ENCODE measurements around the gene HLA-DQB1.
"Not testable (repeated sequence)": the region's sequence is repeated elsewhere in the genome, so short reads cannot be mapped to it uniquely, and the experiment has no call there.

Gene HLA-DQB1

DNA sequence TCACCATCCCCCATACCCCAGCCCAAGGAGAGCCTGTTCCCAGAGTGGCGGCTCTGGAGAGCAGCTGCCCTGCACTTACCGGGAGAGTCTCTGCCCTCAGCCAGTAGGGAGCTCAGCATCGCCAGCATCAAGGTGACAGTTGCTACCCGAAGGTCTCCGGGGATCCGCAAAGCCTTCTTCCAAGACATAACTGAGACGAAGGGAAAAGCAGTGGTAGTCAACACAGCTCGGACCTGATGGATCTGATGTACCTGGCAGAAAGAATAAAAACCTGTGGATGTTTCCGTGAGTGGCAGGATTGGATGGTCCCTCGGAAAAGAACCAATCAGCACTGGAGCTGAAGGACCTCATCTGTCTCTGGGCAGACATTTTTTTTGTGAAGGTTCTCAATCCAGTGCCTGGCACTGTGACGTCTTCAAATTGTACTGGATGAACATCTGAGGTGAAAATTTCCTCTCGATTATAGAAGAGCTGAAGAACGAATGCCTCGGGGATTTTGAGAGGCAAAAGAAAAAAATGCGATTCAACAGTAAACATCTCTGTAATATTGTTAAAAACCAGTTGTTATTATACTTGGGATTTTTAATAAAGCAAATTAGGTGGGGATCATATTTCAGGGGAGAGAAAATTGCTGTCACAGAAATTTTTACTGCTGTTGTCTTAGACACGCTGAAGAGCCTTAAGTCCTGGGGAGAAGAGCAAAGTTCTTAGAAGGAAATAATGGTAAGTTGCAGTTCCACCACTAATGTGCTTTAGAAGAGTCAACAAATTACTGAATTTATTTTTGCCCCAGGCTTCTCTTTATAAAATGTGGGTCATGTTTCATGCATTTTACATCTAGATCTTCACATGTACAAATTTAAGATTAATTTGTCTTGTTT is at the start of gene HLA-DQB1:
Gene HLA-DQB1 (minus strand): TSS at position 238 of the 881 bp plus-strand sequence. CDS start 50 bp downstream, at position 188.
- DNase-seq: no peak

DNA sequence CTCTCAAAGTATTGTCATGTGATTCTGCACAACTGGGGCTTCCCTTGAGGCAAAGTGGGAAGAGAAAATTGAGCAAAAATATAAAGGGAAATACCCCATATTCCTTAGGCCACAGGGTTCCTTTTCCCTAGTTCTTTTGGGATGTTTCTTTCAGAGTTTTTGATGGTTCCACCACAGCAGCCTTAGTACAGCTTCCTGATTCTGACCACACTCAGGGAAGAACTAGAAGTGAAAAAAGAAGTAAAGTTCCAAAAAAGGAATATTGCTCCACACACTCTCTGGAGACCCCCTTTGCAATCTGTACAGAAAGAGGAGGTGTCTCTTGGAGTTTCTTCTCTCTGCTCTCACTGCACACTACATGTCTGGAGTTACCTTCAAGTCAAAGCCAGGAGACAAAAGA is 46.8 kb upstream of the HLA-DQB1 start:
- no peak for DNase-seq

DNA sequence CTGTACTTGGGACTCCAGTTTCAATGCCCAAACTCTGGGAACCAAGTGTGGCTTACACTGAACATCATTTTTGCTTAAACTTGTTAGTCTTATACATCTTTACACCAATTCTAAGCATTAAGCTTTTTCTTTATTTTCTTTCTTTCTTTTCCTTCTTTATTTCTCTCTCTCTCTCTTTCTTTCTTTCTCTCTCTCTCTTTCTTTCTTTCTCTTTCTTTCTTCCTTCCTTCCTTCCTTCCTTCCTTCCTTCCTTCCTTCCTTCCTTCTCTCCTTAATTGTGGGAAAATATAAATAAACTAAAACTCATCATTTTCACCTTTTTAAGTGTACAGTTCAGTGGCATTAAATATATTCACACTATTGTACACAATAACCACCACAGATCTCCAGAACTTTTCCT is 43.2 kb upstream of the HLA-DQB1 start:
- DNase-seq: no peak

- DNase-seq: not testable (repeated sequence)
Observed at GRCh38 chr6:32705164-32705563, 38.7 kb upstream of the HLA-DQB1 start.

- DNase-seq: no peak
Observed at GRCh38 chr6:32703347-32703746, 36.9 kb upstream of the HLA-DQB1 start.

GRCh38 chr6:32700391-32701040 is 34.1 kb upstream of the HLA-DQB1 start:
- no peak for DNase-seq

GRCh38 chr6:32697031-32697430 is 30.6 kb upstream of the HLA-DQB1 start:
- no peak for DNase-seq

DNA sequence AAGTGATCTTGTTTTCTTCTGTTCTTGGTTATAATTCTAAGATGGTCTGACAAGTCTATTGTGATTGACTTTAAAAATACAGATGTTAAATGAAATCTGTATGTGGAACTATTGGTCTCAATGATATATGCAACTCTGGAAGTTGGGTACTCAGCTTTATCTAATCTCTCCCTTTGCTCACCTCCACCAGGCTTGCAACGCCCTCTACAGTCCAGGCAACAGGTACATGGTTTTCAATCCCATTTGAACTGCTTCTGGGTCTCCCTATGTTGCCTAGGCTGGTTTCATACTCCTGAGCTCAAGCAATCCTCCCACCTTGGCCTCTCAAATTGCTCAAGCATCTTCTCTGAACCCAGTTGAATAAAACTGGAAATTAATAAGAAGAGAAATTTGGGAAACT is 25.6 kb upstream of the HLA-DQB1 start:
- no peak for DNase-seq

GRCh38 chr6:32689531-32690501 is 23.4 kb upstream of the HLA-DQB1 start:
- DNase-seq: no peak

- DNase-seq: no peak
Observed at GRCh38 chr6:32685603-32686002, 19.1 kb upstream of the HLA-DQB1 start.

- no peak for DNase-seq
Observed at GRCh38 chr6:32684246-32684645, 17.8 kb upstream of the HLA-DQB1 start.

DNA sequence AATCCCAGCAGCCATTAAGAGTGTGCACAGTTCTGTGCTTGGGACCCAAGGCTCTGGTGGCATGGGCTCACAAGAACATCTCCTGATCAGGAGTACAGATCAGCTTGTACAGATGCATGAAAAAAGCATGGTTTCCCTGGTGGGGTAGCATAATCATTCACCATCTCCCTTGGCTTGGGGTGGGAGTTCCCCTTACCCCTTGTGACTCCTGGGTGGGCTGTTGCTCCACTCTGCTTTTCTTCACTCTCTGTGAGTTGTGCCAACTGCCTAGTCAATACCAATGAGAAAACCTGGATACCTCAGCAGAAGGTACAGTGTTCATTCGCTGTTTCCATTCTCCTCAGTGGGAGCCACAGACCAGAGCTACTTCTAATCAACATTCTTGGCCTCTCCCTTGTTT is 13.6 kb upstream of the HLA-DQB1 start:
- no peak for DNase-seq

- no peak for DNase-seq
Observed at GRCh38 chr6:32679492-32679891, 13.0 kb upstream of the HLA-DQB1 start.

DNA sequence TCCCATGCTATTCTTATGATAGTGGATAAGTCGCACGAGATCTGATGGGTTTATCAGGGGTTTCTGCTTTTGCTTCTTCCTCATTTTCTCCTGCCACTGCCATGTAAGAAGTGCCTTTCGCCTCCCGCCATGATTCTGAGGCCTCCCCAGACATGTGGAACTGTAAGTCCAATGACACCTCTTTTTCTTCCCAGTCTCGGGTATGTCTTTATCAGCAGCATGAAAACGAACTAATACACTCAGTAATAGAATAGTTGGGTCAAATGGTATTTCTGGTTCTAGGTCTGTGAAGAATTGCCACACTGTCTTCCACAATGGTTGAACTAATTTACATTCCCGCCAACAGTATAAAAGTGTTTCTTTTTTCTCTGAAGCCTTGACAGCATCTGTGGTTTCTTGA is 7.7 kb upstream of the HLA-DQB1 start:
- not testable (repeated sequence) for DNase-seq

DNA sequence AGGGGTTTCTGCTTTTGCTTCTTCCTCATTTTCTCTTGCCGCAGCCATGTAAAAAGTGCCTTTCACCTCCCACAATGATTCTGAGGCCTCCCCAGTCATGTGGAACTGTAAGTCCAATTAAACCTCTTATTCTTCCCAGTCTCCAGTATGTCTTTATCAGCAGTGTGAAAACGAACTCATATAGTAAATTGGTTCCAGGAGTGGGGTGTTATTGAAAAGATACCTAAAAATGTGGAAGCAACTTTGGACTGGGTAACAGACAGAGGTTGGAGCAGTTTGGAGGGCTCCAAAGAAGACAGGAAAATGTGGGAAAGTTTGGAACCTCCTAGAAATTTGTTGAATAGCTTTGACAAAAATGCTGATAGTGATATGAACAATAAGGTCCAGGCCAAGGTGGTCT is 5.5 kb upstream of the HLA-DQB1 start:
- DNase-seq: not testable (repeated sequence)

GRCh38 chr6:32669893-32670292 is 3.4 kb upstream of the HLA-DQB1 start:
- no peak for DNase-seq

DNA sequence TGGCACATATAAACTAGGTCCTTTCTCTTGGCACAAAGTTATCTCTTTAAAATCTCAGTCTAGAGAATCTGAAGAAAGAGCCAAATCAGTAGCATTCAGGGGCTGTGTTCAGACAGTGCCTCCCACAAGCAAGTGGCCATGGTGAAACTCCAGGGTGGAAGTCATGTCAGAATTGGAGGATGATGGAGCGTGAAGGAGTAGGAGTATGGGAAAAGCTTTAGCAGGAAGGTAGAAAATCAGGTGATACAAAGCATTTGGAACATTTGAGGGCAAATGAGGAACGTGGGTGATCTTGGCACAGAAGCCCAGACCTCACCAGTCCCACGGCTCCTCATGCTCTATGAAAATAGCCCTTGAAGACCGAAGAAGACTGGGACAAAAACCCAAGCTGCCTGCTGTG is 2.8 kb upstream of the HLA-DQB1 start:
- no peak for DNase-seq

DNA sequence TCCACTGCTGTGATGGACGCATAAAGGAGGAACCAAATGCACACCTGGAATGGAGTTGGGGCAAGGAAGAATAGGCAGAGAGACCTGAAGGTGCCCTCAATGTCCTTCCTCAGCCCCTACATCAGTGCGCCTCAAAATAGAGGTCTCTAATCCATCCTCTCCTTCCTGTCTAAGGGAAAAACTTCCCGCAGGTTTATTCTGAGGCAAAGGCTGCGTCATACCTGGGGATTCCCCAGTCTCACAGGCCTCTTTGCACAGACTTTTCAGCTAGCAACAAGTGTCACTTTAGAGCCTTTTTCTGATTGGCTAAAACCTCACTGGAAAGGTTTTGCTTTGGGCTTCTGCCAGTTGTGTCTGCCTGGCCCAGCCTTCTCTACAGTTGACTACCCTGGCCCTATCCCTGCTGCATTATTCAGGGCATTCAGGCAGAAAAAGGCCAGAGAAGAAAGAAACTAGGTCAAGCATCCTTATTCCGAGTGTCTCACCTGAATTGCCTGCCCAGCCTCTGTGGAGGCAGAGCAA is 1.8 kb upstream of the HLA-DQB1 start:
- no peak for DNase-seq

DNA sequence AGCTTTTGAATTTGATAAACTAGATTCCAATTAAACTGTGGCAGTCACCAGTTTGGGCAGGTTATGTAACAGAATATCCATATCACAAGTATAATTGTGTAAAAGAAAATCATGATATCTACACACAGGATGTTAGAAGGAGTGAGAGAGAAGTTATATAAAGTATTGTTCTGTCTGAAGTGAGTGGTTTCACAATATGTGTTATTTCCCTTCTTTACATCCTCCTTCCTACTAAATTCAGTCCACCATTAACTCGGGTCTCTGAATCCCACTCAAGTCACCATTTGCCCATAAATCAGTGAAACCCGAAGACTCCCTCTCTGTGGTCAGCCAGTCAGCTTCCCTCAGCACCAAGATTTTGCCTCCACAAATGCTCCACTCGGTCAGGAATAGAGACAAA is 796 bp downstream of the HLA-DQB1 start:
- no peak for DNase-seq

DNA sequence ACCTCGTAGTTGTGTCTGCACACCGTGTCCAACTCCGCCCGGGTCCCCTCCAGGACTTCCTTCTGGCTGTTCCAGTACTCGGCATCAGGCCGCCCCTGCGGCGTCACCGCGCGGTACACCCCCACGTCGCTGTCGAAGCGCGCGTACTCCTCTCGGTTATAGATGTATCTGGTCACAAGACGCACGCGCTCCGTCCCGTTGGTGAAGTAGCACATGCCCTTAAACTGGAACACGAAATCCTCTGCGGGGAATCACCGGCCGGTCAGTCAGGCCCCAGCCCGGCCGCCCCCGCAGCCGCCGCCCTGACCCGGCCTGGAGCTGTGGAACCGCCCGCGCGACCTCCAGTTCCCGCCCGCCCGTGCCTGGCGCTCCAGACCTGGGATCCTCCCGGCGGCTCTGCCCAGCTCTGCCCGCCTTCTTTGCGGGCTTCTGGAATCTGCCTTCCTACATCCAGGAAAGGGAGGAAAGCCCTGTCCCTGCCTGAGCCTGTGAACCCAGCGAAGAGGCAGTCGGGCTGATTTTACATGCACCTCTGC is 1.6 kb downstream of the HLA-DQB1 start:
- DNase-seq: no peak

DNA sequence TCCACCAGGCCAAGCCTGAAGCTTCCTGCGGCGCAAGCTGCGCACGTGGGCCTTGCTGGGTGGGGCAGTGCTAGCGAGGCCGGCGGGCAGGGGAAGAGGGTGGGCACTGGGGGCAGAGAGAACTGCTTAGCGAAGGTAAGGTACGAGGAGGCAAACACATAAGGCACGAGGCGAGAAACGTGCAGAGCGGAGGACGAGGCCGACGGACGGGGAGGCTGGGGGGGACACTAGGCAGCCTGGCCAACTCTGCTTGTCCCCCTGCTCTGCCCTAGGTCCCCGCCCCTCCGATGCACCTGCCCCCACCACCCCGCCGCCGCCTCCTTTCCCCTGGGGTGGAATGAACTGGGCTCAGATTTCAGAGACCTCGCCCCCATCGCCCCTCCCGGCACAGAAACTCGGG is 2.1 kb downstream of the HLA-DQB1 start:
- no peak for DNase-seq

- DNase-seq: no peak
Observed at GRCh38 chr6:32662836-32663235, 3.6 kb downstream of the HLA-DQB1 start.

DNA sequence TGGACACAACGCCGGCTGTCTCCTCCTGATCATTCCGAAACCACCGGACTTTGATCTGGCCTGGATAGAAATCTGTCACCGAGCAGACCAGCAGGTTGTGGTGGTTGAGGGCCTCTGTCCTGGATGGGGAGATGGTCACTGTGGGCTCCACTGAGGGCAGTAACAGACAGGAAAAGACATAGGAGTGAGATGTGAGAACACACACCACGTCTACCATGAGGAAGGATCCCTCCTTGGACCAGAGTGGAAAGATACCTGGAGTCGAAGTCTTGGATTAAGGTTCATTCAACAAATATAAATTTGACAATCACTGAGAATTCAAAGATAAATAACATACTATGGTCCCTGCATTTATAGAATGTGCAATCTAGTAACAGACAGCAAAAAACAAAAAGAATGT is 4.4 kb downstream of the HLA-DQB1 start:
- no peak for DNase-seq
